ENCODE measurements around the gene NHLRC4. TPM values are rescaled to one million over a fixed set of nuclear protein-coding genes. Genes with fewer than 3 reads are reported as not detected.

The NHLRC4 gene
- total and polyA plus RNA-seq, 9 of the 15 experiments (the other 6 are each of a cell fraction or from before 2014, with no cell fraction given): 0.24 to 3.7 (median 1.3) TPM; not detected in 2

DNA sequence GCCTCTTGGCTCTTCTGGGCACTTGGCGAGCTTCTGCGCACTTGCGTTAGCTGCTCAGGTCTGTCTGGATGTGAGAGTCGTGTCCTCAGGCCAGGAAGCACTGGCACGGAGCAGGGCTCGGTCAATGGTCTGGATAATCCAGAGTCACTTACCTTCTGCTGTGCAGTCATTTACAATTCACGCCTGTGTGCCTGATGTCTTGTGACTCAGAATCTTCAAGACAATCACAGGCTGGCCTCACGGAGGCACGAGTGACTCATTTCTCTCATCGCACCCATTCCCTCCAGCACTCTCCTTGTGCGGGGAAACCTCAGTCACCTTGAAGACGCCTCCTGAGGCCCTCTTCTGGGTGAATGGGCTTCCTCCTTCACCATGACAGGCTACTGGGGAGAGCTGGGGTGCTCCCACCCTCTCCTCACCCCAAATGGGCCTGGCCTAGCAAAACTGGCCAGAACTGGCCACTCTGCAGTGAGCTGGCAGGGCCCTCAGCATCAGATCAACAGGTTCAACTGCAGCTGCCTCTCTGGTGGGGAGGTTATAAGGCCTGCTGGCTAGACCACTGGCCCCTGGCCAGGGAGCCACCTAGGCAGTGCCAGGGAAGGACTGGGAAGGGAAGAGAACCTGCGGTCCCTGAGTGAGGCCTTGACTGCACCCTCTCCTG lies 41.2 kb upstream of the NHLRC4 start (continued):
- TF ChIP-seq, protein P1, sequence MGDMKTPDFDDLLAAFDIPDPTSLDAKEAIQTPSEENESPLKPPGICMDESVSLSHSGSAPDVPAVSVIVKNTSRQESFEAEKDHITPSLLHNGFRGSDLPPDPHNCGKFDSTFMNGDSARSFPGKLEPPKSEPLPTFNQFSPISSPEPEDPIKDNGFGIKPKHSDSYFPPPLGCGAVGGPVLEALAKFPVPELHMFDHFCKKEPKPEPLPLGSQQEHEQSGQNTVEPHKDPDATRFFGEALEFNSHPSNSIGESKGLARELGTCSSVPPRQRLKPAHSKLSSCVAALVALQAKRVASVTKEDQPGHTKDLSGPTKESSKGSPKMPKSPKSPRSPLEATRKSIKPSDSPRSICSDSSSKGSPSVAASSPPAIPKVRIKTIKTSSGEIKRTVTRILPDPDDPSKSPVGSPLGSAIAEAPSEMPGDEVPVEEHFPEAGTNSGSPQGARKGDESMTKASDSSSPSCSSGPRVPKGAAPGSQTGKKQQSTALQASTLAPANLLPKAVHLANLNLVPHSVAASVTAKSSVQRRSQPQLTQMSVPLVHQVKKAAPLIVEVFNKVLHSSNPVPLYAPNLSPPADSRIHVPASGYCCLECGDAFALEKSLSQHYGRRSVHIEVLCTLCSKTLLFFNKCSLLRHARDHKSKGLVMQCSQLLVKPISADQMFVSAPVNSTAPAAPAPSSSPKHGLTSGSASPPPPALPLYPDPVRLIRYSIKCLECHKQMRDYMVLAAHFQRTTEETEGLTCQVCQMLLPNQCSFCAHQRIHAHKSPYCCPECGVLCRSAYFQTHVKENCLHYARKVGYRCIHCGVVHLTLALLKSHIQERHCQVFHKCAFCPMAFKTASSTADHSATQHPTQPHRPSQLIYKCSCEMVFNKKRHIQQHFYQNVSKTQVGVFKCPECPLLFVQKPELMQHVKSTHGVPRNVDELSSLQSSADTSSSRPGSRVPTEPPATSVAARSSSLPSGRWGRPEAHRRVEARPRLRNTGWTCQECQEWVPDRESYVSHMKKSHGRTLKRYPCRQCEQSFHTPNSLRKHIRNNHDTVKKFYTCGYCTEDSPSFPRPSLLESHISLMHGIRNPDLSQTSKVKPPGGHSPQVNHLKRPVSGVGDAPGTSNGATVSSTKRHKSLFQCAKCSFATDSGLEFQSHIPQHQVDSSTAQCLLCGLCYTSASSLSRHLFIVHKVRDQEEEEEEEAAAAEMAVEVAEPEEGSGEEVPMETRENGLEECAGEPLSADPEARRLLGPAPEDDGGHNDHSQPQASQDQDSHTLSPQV (IDR thresholded peaks at IDR 0.05): 0 out of 2 replicates have a peak, but pooled peaks have one; percentile 37
- TF ChIP-seq TAF15 (IDR thresholded peaks at IDR 0.05; ENCODE audit: low read depth, low read length) (peak; percentile 68; the same call in 1 of the 2 replicates), SOX6 (IDR thresholded peaks at IDR 0.05) (peak; percentile 60), BHLHE40 (IDR thresholded peaks at IDR 0.05; ENCODE audit: low read length) (peak; percentile 89), L3MBTL2 (IDR thresholded peaks at IDR 0.05) (peak; percentile 80), JUND (IDR thresholded peaks at IDR 0.05; ENCODE audit: borderline replicate concordance, low read depth, low read length) (peak; percentile 89), JUND (tag; IDR thresholded peaks at IDR 0.05; ENCODE audit: borderline replicate concordance, low read depth, low read length) (peak; percentile 84; the same call in 2 of the 3 replicates), ESRRA (IDR thresholded peaks at IDR 0.05; ENCODE audit: borderline replicate concordance, low read depth) (peak; percentile 71; the same call in 1 of the 2 replicates)
- TF ChIP-seq, protein P2, sequence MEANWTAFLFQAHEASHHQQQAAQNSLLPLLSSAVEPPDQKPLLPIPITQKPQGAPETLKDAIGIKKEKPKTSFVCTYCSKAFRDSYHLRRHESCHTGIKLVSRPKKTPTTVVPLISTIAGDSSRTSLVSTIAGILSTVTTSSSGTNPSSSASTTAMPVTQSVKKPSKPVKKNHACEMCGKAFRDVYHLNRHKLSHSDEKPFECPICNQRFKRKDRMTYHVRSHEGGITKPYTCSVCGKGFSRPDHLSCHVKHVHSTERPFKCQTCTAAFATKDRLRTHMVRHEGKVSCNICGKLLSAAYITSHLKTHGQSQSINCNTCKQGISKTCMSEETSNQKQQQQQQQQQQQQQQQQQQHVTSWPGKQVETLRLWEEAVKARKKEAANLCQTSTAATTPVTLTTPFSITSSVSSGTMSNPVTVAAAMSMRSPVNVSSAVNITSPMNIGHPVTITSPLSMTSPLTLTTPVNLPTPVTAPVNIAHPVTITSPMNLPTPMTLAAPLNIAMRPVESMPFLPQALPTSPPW (CRISPR knock-in tag; IDR thresholded peaks at IDR 0.05): peak; percentile 23; the same call in 1 of the 2 replicates
